ENCODE results near the gene CDH23. TPM values are rescaled to one million over a fixed set of nuclear protein-coding genes. Genes with fewer than 3 reads are reported as not detected.

The CDH23 gene
- polyA plus RNA-seq, 1 donor (not counting 4 experiments of a cell fraction or from before 2014, with no cell fraction given) = 0.01 TPM

GRCh38 chr10:71478173-71478572 lies 81.5 kb downstream of the CDH23 start:
- H3K9me3 ChIP-seq (ENCODE audit: control insufficient read depth, low read depth, low read length) = no peaks in the 10 kb centered on the region
- no peaks in the 10 kb centered on the region for H4K20me1 ChIP-seq (ENCODE audit: control insufficient read depth, extremely low read depth, insufficient read depth, low read length)
- TF ChIP-seq EZH2 (IDR thresholded peaks at IDR 0.05; ENCODE audit: low read length) = no peak
- no peak for TF ChIP-seq CTCF (optimal IDR thresholded peaks at IDR 0.05 in 1 of 3, IDR thresholded peaks at IDR 0.05 in 1 of 3, conservative IDR thresholded peaks at IDR 0.05 in 1 of 3; ENCODE audit: extremely low read depth in 1 of 3, insufficient read depth in 2 of 3, low read length in 3 of 3)
- no peaks in the 10 kb centered on the region for H3K79me2 ChIP-seq (ENCODE audit: control insufficient read depth, insufficient read depth, low read length)
- H3K4me3 ChIP-seq (ENCODE audit: control insufficient read depth in 2 of 3, extremely low read depth in 1 of 3, insufficient read depth in 2 of 3, low read depth in 1 of 3, low read length in 3 of 3) = no peak overlapping the region
- no peaks in the 10 kb centered on the region for H3K4me1 ChIP-seq (ENCODE audit: control insufficient read depth, extremely low read depth, insufficient read depth, low read length)
- H2AFZ ChIP-seq (ENCODE audit: control insufficient read depth, low read length) = no peak overlapping the region
- DNase-seq (ENCODE audit: low read depth, low spot score) (no peak), FAIRE-seq (no peak)
- no peaks in the 10 kb centered on the region for H3K9me1 ChIP-seq (ENCODE audit: control insufficient read depth, extremely low read depth, insufficient read depth, low read length)
- H3K36me3 ChIP-seq (ENCODE audit: control insufficient read depth in 2 of 2, extremely low read depth in 1 of 2, insufficient read depth in 2 of 2, low read length in 2 of 2) = no peaks in the 10 kb centered on the region
- no peak overlapping the region for H3K9ac ChIP-seq (ENCODE audit: control insufficient read depth, extremely low read depth, insufficient read depth, low read length)
- dilution Hi-C loops (cut with MboI; ENCODE audit: extremely low pct_ligation_motif_present, low sequenced_read_pairs) = no loop called here
- no peak overlapping the region for H3K4me2 ChIP-seq (ENCODE audit: control insufficient read depth, extremely low read depth, insufficient read depth, low read depth, low read length)
- H3K27ac ChIP-seq (ENCODE audit: control insufficient read depth, insufficient read depth, low read length) = no peak overlapping the region
- H3K27me3 ChIP-seq (ENCODE audit: control insufficient read depth, extremely low read depth, insufficient read depth, low read length) = peaks cover 42% of the 10 kb centered on the region

- dilution Hi-C loops (cut with MboI; ENCODE audit: extremely low pct_ligation_motif_present, low sequenced_read_pairs) = no loop called here
- H3K27me3 ChIP-seq (ENCODE audit: control insufficient read depth, extremely low read depth, insufficient read depth, low read length) = peaks cover 42% of the 10 kb centered on the region
- TF ChIP-seq EZH2 (IDR thresholded peaks at IDR 0.05; ENCODE audit: low read length) = no peak
- no peak for TF ChIP-seq CTCF (optimal IDR thresholded peaks at IDR 0.05 in 1 of 3, IDR thresholded peaks at IDR 0.05 in 1 of 3, conservative IDR thresholded peaks at IDR 0.05 in 1 of 3; ENCODE audit: extremely low read depth in 1 of 3, insufficient read depth in 2 of 3, low read length in 3 of 3)
- no peaks in the 10 kb centered on the region for H3K79me2 ChIP-seq (ENCODE audit: control insufficient read depth, insufficient read depth, low read length)
- no peaks in the 10 kb centered on the region for H3K36me3 ChIP-seq (ENCODE audit: control insufficient read depth in 2 of 2, extremely low read depth in 1 of 2, insufficient read depth in 2 of 2, low read length in 2 of 2)
- H2AFZ ChIP-seq (ENCODE audit: control insufficient read depth, low read length) = no peak overlapping the region
- H3K4me3 ChIP-seq (ENCODE audit: control insufficient read depth in 2 of 3, extremely low read depth in 1 of 3, insufficient read depth in 2 of 3, low read depth in 1 of 3, low read length in 3 of 3) = no peak overlapping the region
- H3K4me2 ChIP-seq (ENCODE audit: control insufficient read depth, extremely low read depth, insufficient read depth, low read depth, low read length) = no peak overlapping the region
- no peaks in the 10 kb centered on the region for H3K4me1 ChIP-seq (ENCODE audit: control insufficient read depth, extremely low read depth, insufficient read depth, low read length)
- H3K27ac ChIP-seq (ENCODE audit: control insufficient read depth, insufficient read depth, low read length) = no peak overlapping the region
- DNase-seq (ENCODE audit: low read depth, low spot score) (no peak), FAIRE-seq (no peak)
- no peaks in the 10 kb centered on the region for H3K9me1 ChIP-seq (ENCODE audit: control insufficient read depth, extremely low read depth, insufficient read depth, low read length)
- no peaks in the 10 kb centered on the region for H4K20me1 ChIP-seq (ENCODE audit: control insufficient read depth, extremely low read depth, insufficient read depth, low read length)
- no peaks in the 10 kb centered on the region for H3K9me3 ChIP-seq (ENCODE audit: control insufficient read depth, low read depth, low read length)
- no peak overlapping the region for H3K9ac ChIP-seq (ENCODE audit: control insufficient read depth, extremely low read depth, insufficient read depth, low read length)
These were observed 82.2 kb downstream of the CDH23 start for GRCh38 chr10:71478813-71479365.
